Measurements from ENCODE around the gene SPG7. TPM values are rescaled to one million over a fixed set of nuclear protein-coding genes. Genes with fewer than 3 reads are reported as not detected.

Gene SPG7
- total and polyA plus RNA-seq, 2 of the 4 experiments (the other 2 are of a cell fraction) = 94.6 to 96.8 TPM

- Histone ChIP-seq H3K9me3 (ENCODE audit: control insufficient read depth, insufficient read depth, low read length) (no peaks in the 10 kb centered on the region), H3K36me3 (ENCODE audit: control insufficient read depth, insufficient read depth, low read length) (no peaks in the 10 kb centered on the region; the same call in 1 of the 2 replicates), H3K27me3 (ENCODE audit: control insufficient read depth, insufficient read depth, low read length) (no peaks in the 10 kb centered on the region), H3K79me1 (ENCODE audit: low read depth in 1 of 2, low read length in 2 of 2) (no peaks in the 10 kb centered on the region), H2BK5ac (ENCODE audit: low read depth, low read length, poor library complexity, severe bottlenecking) (no peak overlapping the region), H2BK20ac (ENCODE audit: low read depth, low read length) (no peak overlapping the region), H3K18ac (ENCODE audit: low read depth, low read length) (no peak overlapping the region), H3K4ac (ENCODE audit: low read depth, low read length) (peak overlapping the region; percentile 32; the same call in 1 of the 2 replicates), H3K14ac (replicated peaks; ENCODE audit: low read depth, low read length) (no peak overlapping the region), H4K20me1 (ENCODE audit: insufficient read depth, low read length) (peaks cover 10% of the 10 kb centered on the region), H3K9me1 (ENCODE audit: insufficient read depth, low read length) (peaks cover 5% of the 10 kb centered on the region), H3K9ac (ENCODE audit: low read depth, low read length) (no peak overlapping the region), H2AK9ac (replicated peaks; ENCODE audit: low read depth, low read length, poor library complexity) (peak overlapping the region; percentile 39), H2AFZ (replicated peaks; ENCODE audit: low read length, poor library complexity) (peak overlapping the region; percentile 40), H3K23ac (ENCODE audit: low read depth, low read length) (no peak overlapping the region), H4K8ac (ENCODE audit: low read depth in 2 of 2, low read length in 2 of 2) (no peak overlapping the region), H2BK15ac (ENCODE audit: low read depth, low read length) (no peak overlapping the region), H2AK5ac (ENCODE audit: low read depth, low read length) (peak overlapping the region; percentile 43; the same call in 1 of the 2 replicates), H3K56ac (ENCODE audit: extremely low read depth, insufficient read depth, low read length) (no peak overlapping the region), H3K27ac (ENCODE audit: insufficient read depth, low read length) (no peak overlapping the region), H2BK120ac (ENCODE audit: low read depth, low read length) (no peak overlapping the region), H4K91ac (ENCODE audit: insufficient read depth, low read depth, low read length) (no peak overlapping the region; the same call in 1 of the 2 replicates), H3K4me2 (ENCODE audit: low read depth, low read length) (no peak overlapping the region), H4K5ac (ENCODE audit: low read depth, low read length) (no peak overlapping the region), H3K4me3 (ENCODE audit: insufficient read depth, low read depth, low read length) (no peak overlapping the region), H3K4me1 (ENCODE audit: control insufficient read depth, insufficient read depth, low read length) (peaks cover 12% of the 10 kb centered on the region)
- in situ Hi-C loops (cut with MboI; ENCODE audit: low sequenced_read_pairs) (no loop called here), dilution Hi-C loops (cut with HindIII; ENCODE audit: low sequenced_read_pairs, unreplicated experiment) (no loop called here), intact Hi-C loops (cut with micrococcal nuclease) (no loop called here)
- CTCF ChIA-PET = interaction anchor here (0.7 kb wide), 1 partner anchor 71 kb away, joined by 3 read pairs; no protein-coding TSS in a partner anchor
- DNase-seq (no peak), ATAC-seq (ENCODE audit: low read depth) (no peak)
- TF ChIP-seq SMC3 (IDR thresholded peaks at IDR 0.05; ENCODE audit: low read depth, low read length) = no peak
- TF ChIP-seq POLR2A (IDR thresholded peaks at IDR 0.05; ENCODE audit: low read depth, low read length) = no peak
- TF ChIP-seq RAD21 (IDR thresholded peaks at IDR 0.05; ENCODE audit: low read length) = no peak
- no peak for TF ChIP-seq MAFK (IDR thresholded peaks at IDR 0.05; ENCODE audit: low read depth, low read length)
- no peak for TF ChIP-seq CEBPB (IDR thresholded peaks at IDR 0.05; ENCODE audit: low read depth, low read length)
- TF ChIP-seq FOS (IDR thresholded peaks at IDR 0.05; ENCODE audit: low read depth, low read length) = no peak
- no peak for TF ChIP-seq CTCF (conservative IDR thresholded peaks at IDR 0.05; ENCODE audit: low read depth, low read length)
- TF ChIP-seq RCOR1 (IDR thresholded peaks at IDR 0.05; ENCODE audit: insufficient replicate concordance, low read length) = no peak
- TF ChIP-seq NFE2L2 (IDR thresholded peaks at IDR 0.05; ENCODE audit: low read depth, low read length) = no peak
- no peak for TF ChIP-seq MXI1 (IDR thresholded peaks at IDR 0.05; ENCODE audit: borderline replicate concordance, low read depth, low read length)
- TF ChIP-seq USF2 (IDR thresholded peaks at IDR 0.05; ENCODE audit: low read depth, low read length) = no peak
- TF ChIP-seq ELK1 (IDR thresholded peaks at IDR 0.05; ENCODE audit: borderline replicate concordance, low read depth, low read length) = no peak
- no peak for TF ChIP-seq CHD1 (IDR thresholded peaks at IDR 0.05; ENCODE audit: low read depth, low read length)
- no peak for TF ChIP-seq BHLHE40 (IDR thresholded peaks at IDR 0.05; ENCODE audit: low read depth, low read length)
- TF ChIP-seq RFX5 (IDR thresholded peaks at IDR 0.05; ENCODE audit: low read depth, low read length) = no peak
- TF ChIP-seq MAZ (IDR thresholded peaks at IDR 0.05; ENCODE audit: borderline replicate concordance, low read depth, low read length) = no peak
- POLR2A ChIA-PET (ENCODE audit: unreplicated experiment) = no interaction called here
- 33% methylated on average over 3 of the region's 10 CpGs; no CpG with 5 or more reads in 1 of the 2 experiments for WGBS, 2 experiments (ENCODE audit: extremely low coverage in 2 of 2, insufficient read length in 1 of 2)
- BruUV-seq (replicated peaks) = no TSS peak
Observed at GRCh38 chr16:89599902-89600301, 91.7 kb downstream of the SPG7 start.

Measured in IMR-90 (cell line).